Measurements from ENCODE around the gene NRF1. TPM values are rescaled to one million over a fixed set of nuclear protein-coding genes. Genes with fewer than 3 reads are reported as not detected.

Gene NRF1
- total and polyA plus RNA-seq, 10 of the 15 experiments (the other 5 are each of a cell fraction or from before 2014, with no cell fraction given): 3.5 to 23.1 (median 13.5) TPM

DNA sequence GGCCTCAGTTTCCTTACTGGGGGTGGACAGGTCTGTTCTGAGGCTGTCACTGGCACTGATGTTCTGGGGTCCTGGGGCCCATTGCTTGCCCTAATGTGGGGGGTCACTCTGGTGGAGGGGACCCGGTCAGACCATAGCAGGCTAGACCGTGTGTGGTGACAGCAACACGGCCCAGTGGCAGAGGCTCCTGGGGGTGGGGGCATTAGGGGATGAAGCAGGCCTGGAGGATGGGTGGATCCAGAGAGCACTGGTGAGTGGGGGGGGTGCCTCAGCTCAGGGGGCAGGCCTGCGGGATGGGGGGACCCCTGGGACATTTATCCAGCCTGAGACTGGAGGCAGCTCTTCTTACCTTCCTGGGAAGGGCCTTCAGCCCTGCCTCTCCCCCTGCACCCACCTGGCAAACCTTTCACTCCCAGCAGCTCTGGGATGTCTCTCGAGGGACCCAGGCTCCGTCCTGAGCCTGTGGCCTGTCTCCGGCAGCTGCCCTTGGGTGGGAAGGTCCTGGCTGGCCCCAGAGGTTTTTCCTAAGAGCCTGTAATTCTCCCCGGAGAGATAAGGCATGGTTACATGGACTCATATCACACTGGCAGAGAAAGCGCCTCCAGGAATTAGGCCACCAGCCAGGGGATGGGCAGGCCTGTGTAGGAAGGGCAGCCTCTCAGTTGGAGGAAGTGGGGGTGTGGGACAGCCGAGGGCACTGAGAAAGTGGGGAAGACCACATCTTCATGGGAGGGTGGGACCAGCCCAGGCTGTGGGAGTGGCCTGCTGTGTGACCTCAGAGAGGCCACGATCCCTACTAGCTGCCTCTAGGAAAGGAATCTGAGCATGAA lies 193.6 kb downstream of the NRF1 start:
- no peaks in the 10 kb centered on the region for H3K4me1 ChIP-seq (ENCODE audit: control insufficient read depth, insufficient read depth, low read length)
- no peaks in the 10 kb centered on the region for H3K36me3 ChIP-seq (ENCODE audit: control insufficient read depth in 2 of 2, insufficient read depth in 2 of 2, low read length in 1 of 2)
- SMC1A ChIA-PET (ENCODE audit: uncharacterized antibody, unreplicated experiment): interaction anchor here (1.3 kb wide), 1 partner anchor 9 kb away, joined by 4 read pairs; no protein-coding TSS in a partner anchor
- H3K79me2 ChIP-seq (ENCODE audit: control insufficient read depth, insufficient read depth, low read length): no peaks in the 10 kb centered on the region
- H3K4me3 ChIP-seq: no peak overlapping the region
- H3K9ac ChIP-seq (ENCODE audit: control insufficient read depth, insufficient read depth, low read length): no peak overlapping the region
- no peak overlapping the region for H3K4me2 ChIP-seq (ENCODE audit: control insufficient read depth, insufficient read depth)
- no peak for ATAC-seq
- no peaks in the 10 kb centered on the region for H3K27me3 ChIP-seq (replicated peaks in 1 of 2; ENCODE audit: control insufficient read depth in 2 of 2, insufficient read depth in 2 of 2, low read length in 1 of 2)
- no peak for FAIRE-seq
- H3K27ac ChIP-seq (ENCODE audit: control insufficient read depth, insufficient read depth): no peak overlapping the region
- TF ChIP-seq SRF (IDR thresholded peaks at IDR 0.05; ENCODE audit: low read depth in 2 of 2, low read length in 2 of 2) (no peak), GABPA (IDR thresholded peaks at IDR 0.05; ENCODE audit: low read depth) (no peak)
- TF ChIP-seq, protein P1, sequence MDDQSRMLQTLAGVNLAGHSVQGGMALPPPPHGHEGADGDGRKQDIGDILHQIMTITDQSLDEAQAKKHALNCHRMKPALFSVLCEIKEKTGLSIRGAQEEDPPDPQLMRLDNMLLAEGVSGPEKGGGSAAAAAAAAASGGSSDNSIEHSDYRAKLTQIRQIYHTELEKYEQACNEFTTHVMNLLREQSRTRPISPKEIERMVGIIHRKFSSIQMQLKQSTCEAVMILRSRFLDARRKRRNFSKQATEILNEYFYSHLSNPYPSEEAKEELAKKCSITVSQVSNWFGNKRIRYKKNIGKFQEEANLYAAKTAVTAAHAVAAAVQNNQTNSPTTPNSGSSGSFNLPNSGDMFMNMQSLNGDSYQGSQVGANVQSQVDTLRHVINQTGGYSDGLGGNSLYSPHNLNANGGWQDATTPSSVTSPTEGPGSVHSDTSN (IDR thresholded peaks at IDR 0.05; ENCODE audit: insufficient replicate concordance, low read depth, low read length): no peak
- no peaks in the 10 kb centered on the region for H3K9me3 ChIP-seq (replicated peaks; ENCODE audit: control insufficient read depth, insufficient read depth, low read length)
- no TSS peak for BruUV-seq (replicated peaks)
- intact Hi-C loops (cut with micrococcal nuclease; ENCODE audit: unreplicated experiment) (no loop called here), in situ Hi-C loops (cut with MboI) (no loop called here)
- no peaks in the 10 kb centered on the region for H4K20me1 ChIP-seq (ENCODE audit: control insufficient read depth, insufficient read depth)
- 30% methylated on average over 10 of the region's 11 CpGs for WGBS (ENCODE audit: insufficient coverage, insufficient replicate concordance, low lambda C conversion rate, missing lambda C conversion rate)
- RAD21 ChIA-PET (ENCODE audit: unreplicated experiment): interaction anchor here (1.3 kb wide), 1 partner anchor 192 kb away, joined by 3 read pairs; no protein-coding TSS in a partner anchor
- CTCF ChIA-PET: no interaction called here
- POLR2A ChIA-PET: no interaction called here
- H2AFZ ChIP-seq (ENCODE audit: control insufficient read depth, low read depth, low read length): no peak overlapping the region
- no peak for DNase-seq (ENCODE audit: low read depth, low spot score)

MicroRNAs within 50 kb of the gene (microRNA counts, 767-probe panel; counts per million panel counts)
- microRNA hsa-miR-182-5p (1,346 counts per million, percentile 48 among the panel's probes with 10 or more counts), microRNA hsa-miR-183-5p (1,346 counts per million, percentile 48 among the panel's probes with 10 or more counts), microRNA hsa-miR-96-5p (2,046 counts per million, percentile 76 among the panel's probes with 10 or more counts)

Small RNAs within 50 kb of the gene (microRNA-seq; reads per million reads assigned to microRNA genes)
- gene MIR182 (153 reads per million, percentile 78 among the genes with 10 or more reads in this experiment), gene MIR183 (76.6 reads per million, percentile 71 among the genes with 10 or more reads in this experiment), gene MIR96 (38.4 reads per million, percentile 66 among the genes with 10 or more reads in this experiment)

Small RNAs within 50 kb of the gene (small RNA-seq; reads per million reads assigned to genes)
- gene MIR182: 799 reads per million, percentile 100 among the genes with 10 or more reads in this experiment
- gene MIR183: 114 reads per million, percentile 99 among the genes with 10 or more reads in this experiment
- 7.3 reads per million, percentile 93 among the genes with 10 or more reads in this experiment for gene MIR96

Other genes starting within 250 kb of the NRF1 start
- gene STRIP2, start 177.3 kb upstream of the NRF1 start, total RNA-seq (2014; rRNA removed): 1.7 and 1.9 TPM in 2 replicates
- 1.1 and 1.5 TPM in 2 replicates for gene STRIP2, start 177.3 kb upstream of the NRF1 start, total RNA-seq (2014; rRNA removed; fragmentation: Illumina TruSeq; extraction: Trizol)
- gene STRIP2, start 177.3 kb upstream of the NRF1 start, total RNA-seq (2021): 1.7 and 1.8 TPM in 2 replicates
- gene STRIP2, start 177.3 kb upstream of the NRF1 start, polyA plus RNA-seq (2011; rRNA removed): 5.4 and 5.8 TPM in 2 replicates
- gene STRIP2, start 177.3 kb upstream of the NRF1 start, polyA plus RNA-seq (2014; fragmentation: Illumina TruSeq; extraction: Trizol): 1.2 and 1.8 TPM in 2 replicates
- under 1 TPM; 0.48 to 0.58 TPM for gene STRIP2, start 177.3 kb upstream of the NRF1 start, polyA plus RNA-seq (2014; fragmentation: Nextera tagmentation; extraction: Ambion mirVana)
- 1.5 and 2.5 TPM in 2 replicates for gene STRIP2, start 177.3 kb upstream of the NRF1 start, polyA plus RNA-seq (2014; rRNA removed)
- gene STRIP2, start 177.3 kb upstream of the NRF1 start, polyA plus RNA-seq (2016; fragmentation: Nextera tagmentation; extraction: Ambion mirVana): 1 to 10 TPM; 3.0 to 3.2 TPM
- 0.16 and 0.45 TPM in 2 replicates for gene SMKR1, start 109.2 kb upstream of the NRF1 start, total RNA-seq (2014; rRNA removed)
- gene SMKR1, start 109.2 kb upstream of the NRF1 start, total RNA-seq (2014; rRNA removed; fragmentation: Illumina TruSeq; extraction: Trizol): 0.97 and 2.6 TPM in 2 replicates
- 1.3 and 1.6 TPM in 2 replicates for gene SMKR1, start 109.2 kb upstream of the NRF1 start, total RNA-seq (2021)
- gene SMKR1, start 109.2 kb upstream of the NRF1 start, polyA plus RNA-seq (2011; rRNA removed): 0.37 and 0.55 TPM in 2 replicates
- 0.79 and 0.95 TPM in 2 replicates for gene SMKR1, start 109.2 kb upstream of the NRF1 start, polyA plus RNA-seq (2014; fragmentation: Illumina TruSeq; extraction: Trizol)
- under 1 TPM; 0.63 to 0.69 TPM for gene SMKR1, start 109.2 kb upstream of the NRF1 start, polyA plus RNA-seq (2014; fragmentation: Nextera tagmentation; extraction: Ambion mirVana)
- gene SMKR1, start 109.2 kb upstream of the NRF1 start, polyA plus RNA-seq (2014; rRNA removed): 1.4 and 1.6 TPM in 2 replicates
- gene SMKR1, start 109.2 kb upstream of the NRF1 start, polyA plus RNA-seq (2016; fragmentation: Nextera tagmentation; extraction: Ambion mirVana): 1 to 10 TPM in 1 of 2 experiments, under 1 TPM in 1; 0.86 to 1.9 TPM